Measurements from ENCODE around the gene NPY4R.

- no peak for TF ChIP-seq CTCF (IDR thresholded peaks at IDR 0.05)
- no peak for TF ChIP-seq EP300 (IDR thresholded peaks at IDR 0.05)
- no peak for TF ChIP-seq POLR2AphosphoS5 (IDR thresholded peaks at IDR 0.05)
These were observed 49.6 kb upstream of the NPY4R start for GRCh38 chr10:46515366-46515765.
